Right ventricle myocardium superior (tissue), 1 donor: ENCODE measurements around the gene MYH1. TPM values are rescaled to one million over a fixed set of nuclear protein-coding genes. Genes with fewer than 3 reads are reported as not detected.

Experiments
- ATAC-seq: fragments of 200-7000 bp; cut with Tn5 transposase; one replicate; pipeline ENCODE4 v1.9.1; 2020; ENCODE audit warnings: mild to moderate bottlenecking; ENCODE audit not compliant: poor library complexity
- DNase-seq: peaks from one replicate; pipeline ENCODE4 v3.0.0-alpha.2; 2020
- intact Hi-C: fragments of 100-400 bp; cut with DNase I; formaldehyde crosslinking; loops from one replicate; pipeline ENCODE4 v1.11.2; 2022
- total RNA-seq: library from RNA; stranded (reverse); fragmentation: NEBNext Ultra II Directional; extraction: Animal tissue kit (Norgen Biotek cat#: 25700); gene quantifications from one replicate; pipeline ENCODE4 v1.2.1, GENCODE V29; 2021
- donor health status: DM: no; HTN: yes; CAD: no; lungs with severe emphysema.

Gene MYH1
- total RNA-seq, 1 donor from 2014 or later, result not detected

GRCh38 chr17:10512856-10513255 lies 5.5 kb downstream of the MYH1 start:
- no peak for DNase-seq
- ATAC-seq, result no peak

GRCh38 chr17:10499950-10500349 lies 18.4 kb downstream of the MYH1 start:
- DNase-seq, result no peak
- no peak for ATAC-seq
- intact Hi-C loops, result no loop called here

More at GRCh38 chr17:10512856-10513255, 5.5 kb downstream of the MYH1 start:
- intact Hi-C loops, result no loop called here

- ATAC-seq, result no peak
- DNase-seq, result no peak
- intact Hi-C loops, result no loop called here
Measured at GRCh38 chr17:10492004-10492403, 26.3 kb downstream of the MYH1 start.

- intact Hi-C loops, result no loop called here
- ATAC-seq, result no peak
Measured at GRCh38 chr17:10482252-10482651, 36.1 kb downstream of the MYH1 start.

GRCh38 chr17:10477701-10478100 lies 40.6 kb downstream of the MYH1 start:
- DNase-seq, result no peak
- no peak for ATAC-seq
- intact Hi-C loops, result no loop called here

More at GRCh38 chr17:10482252-10482651, 36.1 kb downstream of the MYH1 start:
- no peak for DNase-seq

GRCh38 chr17:10474536-10474935 lies 43.8 kb downstream of the MYH1 start:
- no peak for ATAC-seq
- DNase-seq, result no peak
- intact Hi-C loops, result no loop called here

GRCh38 chr17:10471858-10472257 lies 46.5 kb downstream of the MYH1 start:
- ATAC-seq, result no peak
- no peak for DNase-seq
- intact Hi-C loops, result no loop called here

- intact Hi-C loops, result no loop called here
- no peak for DNase-seq
- ATAC-seq, result no peak
Measured at GRCh38 chr17:10469459-10469858, 48.9 kb downstream of the MYH1 start, which contains the start of gene MYH4. MYH4 (minus strand) TSS chr17:10469559; CDS start chr17:10466745, 2,814 bp downstream.

GRCh38 chr17:10463402-10463801 lies 54.9 kb downstream of the MYH1 start:
- intact Hi-C loops, result no loop called here
- DNase-seq (no peak), ATAC-seq (no peak)

- DNase-seq (no peak), ATAC-seq (no peak)
- intact Hi-C loops, result no loop called here
Measured at GRCh38 chr17:10460062-10460461, 58.3 kb downstream of the MYH1 start.

GRCh38 chr17:10458701-10459100 lies 59.6 kb downstream of the MYH1 start:
- intact Hi-C loops, result no loop called here
- ATAC-seq, result no peak
- DNase-seq, result no peak

GRCh38 chr17:10457952-10458351 lies 60.4 kb downstream of the MYH1 start:
- ATAC-seq, result no peak
- no peak for DNase-seq
- intact Hi-C loops, result no loop called here

- ATAC-seq (no peak), DNase-seq (no peak)
- intact Hi-C loops, result no loop called here
Measured at GRCh38 chr17:10447026-10447931, 71.1 kb downstream of the MYH1 start.

Other genes starting within 250 kb of the MYH1 start
- gene MYH13, start 145.5 kb downstream of the MYH1 start, total RNA-seq, result not detected
- not detected for gene MYH8, start 96.6 kb downstream of the MYH1 start, total RNA-seq
- gene MYH4, start 49.0 kb downstream of the MYH1 start, total RNA-seq, result not detected
- gene MYH2, start 31.1 kb upstream of the MYH1 start, total RNA-seq, result not detected
- 0.22 TPM for gene MYH3, start 138.8 kb upstream of the MYH1 start, total RNA-seq
- gene SCO1, start 179.0 kb upstream of the MYH1 start, total RNA-seq, result 27.6 TPM
- gene ADPRM, start 179.1 kb upstream of the MYH1 start, total RNA-seq, result 3.3 TPM
- gene TMEM220, start 211.5 kb upstream of the MYH1 start, total RNA-seq, result 7.6 TPM